IPS-15b (cell line): Measurements from ENCODE around the gene ZCCHC7.
"Not testable (repeated sequence)": the region's sequence is repeated elsewhere in the genome, so short reads cannot be mapped to it uniquely, and the experiment has no call there.

ENCODE experiments used
- H3K27me3 ChIP-seq: one replicate; pipeline ENCODE4 v1.6.1; 2013; ENCODE audit warnings: low read length; ENCODE audit not compliant: control insufficient read depth, insufficient read depth
- H3K36me3 ChIP-seq: one replicate; pipeline ENCODE4 v1.6.1; 2013; ENCODE audit warnings: low read length; ENCODE audit not compliant: control insufficient read depth, insufficient read depth
- H3K4me1 ChIP-seq: one replicate; pipeline ENCODE4 v1.6.1; 2013; ENCODE audit warnings: mild to moderate bottlenecking, low read length; ENCODE audit not compliant: control insufficient read depth, insufficient read depth
- H3K4me3 ChIP-seq: one replicate; pipeline ENCODE4 v1.5.1; 2013; ENCODE audit warnings: low read depth, low read length
- H3K9ac ChIP-seq: one replicate; pipeline ENCODE4 v1.6.1; 2013; ENCODE audit warnings: low read depth, mild to moderate bottlenecking, low read length
- H3K9me3 ChIP-seq: one replicate; pipeline ENCODE4 v1.6.1; 2013; ENCODE audit warnings: mild to moderate bottlenecking, low read length; ENCODE audit not compliant: control insufficient read depth, insufficient read depth

Gene ZCCHC7

DNA sequence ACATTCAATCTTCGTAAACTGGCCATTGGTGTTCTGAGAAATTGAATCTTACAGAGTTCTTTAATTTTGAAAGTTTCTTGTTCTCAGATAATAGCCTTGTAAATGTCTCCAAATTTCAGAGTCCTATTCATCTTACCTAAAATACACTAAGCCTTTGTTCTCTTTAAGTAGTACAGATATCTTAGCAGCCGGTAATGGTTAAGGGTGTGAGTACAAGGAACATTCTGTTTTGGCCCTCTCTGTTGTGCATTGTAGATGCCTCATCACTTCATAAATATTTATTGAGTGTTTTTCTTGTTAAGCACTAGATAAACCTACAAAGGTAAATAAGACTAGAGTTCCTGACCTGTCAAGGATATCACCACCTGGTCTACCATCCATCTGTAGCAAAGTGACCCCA lies 35.2 kb downstream of the ZCCHC7 start:
- no peaks in the 10 kb centered on the region for H3K4me1 ChIP-seq
- no peak overlapping the region for H3K4me3 ChIP-seq
- H3K27me3 ChIP-seq = no peaks in the 10 kb centered on the region
- no peaks in the 10 kb centered on the region for H3K9me3 ChIP-seq
- H3K9ac ChIP-seq = no peak overlapping the region
- peaks cover 6% of the 10 kb centered on the region for H3K36me3 ChIP-seq

DNA sequence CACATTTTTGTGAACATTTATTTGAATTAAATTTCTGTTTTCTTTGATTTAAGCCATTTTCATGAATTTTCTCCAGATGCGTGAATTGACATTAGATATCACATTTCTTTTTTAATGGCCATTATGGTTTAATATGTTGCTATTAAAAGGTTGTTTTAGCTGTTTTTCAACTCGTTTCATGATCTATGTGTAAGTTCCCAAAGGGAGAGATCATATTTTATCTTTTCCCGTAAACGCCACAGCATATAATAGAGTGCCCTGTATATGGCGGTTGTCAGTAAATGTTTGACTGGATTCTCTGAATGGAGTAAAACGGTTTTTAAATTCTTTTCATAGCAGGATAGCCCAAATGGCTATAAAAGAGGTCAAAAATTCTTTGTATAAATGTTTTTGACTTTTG lies 35.8 kb downstream of the ZCCHC7 start:
- no peaks in the 10 kb centered on the region for H3K9me3 ChIP-seq
- no peak overlapping the region for H3K9ac ChIP-seq
- no peaks in the 10 kb centered on the region for H3K4me1 ChIP-seq
- H3K4me3 ChIP-seq = no peak overlapping the region
- peaks cover 6% of the 10 kb centered on the region for H3K36me3 ChIP-seq
- H3K27me3 ChIP-seq = no peaks in the 10 kb centered on the region

DNA sequence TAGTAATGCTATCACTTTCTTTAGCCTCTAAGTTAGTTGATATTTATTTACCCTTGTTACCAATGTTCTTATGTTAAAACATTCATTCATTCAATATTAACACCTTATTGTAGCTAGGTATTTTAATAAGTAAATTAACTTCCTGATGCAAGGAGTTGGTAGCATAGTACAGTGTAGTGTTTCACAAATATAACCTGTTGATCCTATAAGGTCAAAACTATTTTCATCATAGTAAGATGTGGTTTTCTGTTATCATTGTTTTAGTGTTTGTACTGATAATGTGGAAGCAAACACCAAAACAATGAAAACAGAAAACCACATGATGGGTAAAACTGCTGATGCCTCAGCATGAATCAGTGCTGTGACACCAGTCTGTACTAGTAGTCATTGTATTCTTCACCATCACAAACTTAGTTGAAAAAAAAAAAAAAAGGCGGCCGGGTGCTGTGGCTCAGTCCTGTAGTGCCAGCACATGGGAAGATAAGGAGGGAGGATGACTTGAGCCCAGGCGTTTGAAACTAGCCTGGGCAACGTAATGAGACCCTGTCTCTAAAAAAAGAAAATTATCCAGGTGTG lies 36.5 kb downstream of the ZCCHC7 start:
- peaks cover 6% of the 10 kb centered on the region for H3K36me3 ChIP-seq
- H3K4me1 ChIP-seq = no peaks in the 10 kb centered on the region
- H3K9me3 ChIP-seq = no peaks in the 10 kb centered on the region

DNA sequence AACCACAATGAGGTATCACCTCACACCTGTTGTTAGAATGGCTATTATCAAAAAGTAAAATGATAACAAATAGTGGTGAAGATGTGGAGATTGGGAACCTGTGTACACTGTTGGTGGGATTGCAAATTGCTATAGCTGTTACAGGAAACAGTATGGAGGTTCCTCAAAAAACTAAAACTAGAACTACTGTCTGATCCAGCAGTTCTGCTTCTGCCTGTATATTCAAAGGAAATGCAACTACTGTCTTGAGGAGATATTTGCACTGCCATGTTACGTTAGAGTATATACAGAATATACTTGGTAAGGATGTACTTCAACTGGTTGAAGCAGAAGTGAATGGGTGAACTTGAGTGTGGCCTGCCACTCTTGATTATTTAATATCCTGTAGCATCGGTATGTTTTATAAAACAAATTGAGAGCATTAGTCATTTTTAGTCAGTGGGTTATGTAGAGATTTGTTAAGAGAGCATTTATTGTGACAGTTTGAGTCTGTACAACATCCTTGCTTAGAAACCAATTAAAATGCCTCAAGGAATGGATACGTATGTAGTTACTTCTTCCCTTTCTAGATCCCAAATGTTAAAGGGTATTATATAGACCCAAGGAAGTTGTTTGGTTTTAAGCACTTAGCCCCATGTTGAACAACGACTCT lies 37.5 kb downstream of the ZCCHC7 start:
- Histone ChIP-seq H3K4me1 (peaks cover 3% of the 10 kb centered on the region), H3K4me3 (no peak overlapping the region), H3K9me3 (no peaks in the 10 kb centered on the region), H3K9ac (no peak overlapping the region), H3K27me3 (no peaks in the 10 kb centered on the region), H3K36me3 (peaks cover 6% of the 10 kb centered on the region)

More for the DNA sequence above, 36.5 kb downstream of the ZCCHC7 start:
- Histone ChIP-seq H3K27me3 (no peaks in the 10 kb centered on the region), H3K9ac (no peak overlapping the region), H3K4me3 (no peak overlapping the region)

DNA sequence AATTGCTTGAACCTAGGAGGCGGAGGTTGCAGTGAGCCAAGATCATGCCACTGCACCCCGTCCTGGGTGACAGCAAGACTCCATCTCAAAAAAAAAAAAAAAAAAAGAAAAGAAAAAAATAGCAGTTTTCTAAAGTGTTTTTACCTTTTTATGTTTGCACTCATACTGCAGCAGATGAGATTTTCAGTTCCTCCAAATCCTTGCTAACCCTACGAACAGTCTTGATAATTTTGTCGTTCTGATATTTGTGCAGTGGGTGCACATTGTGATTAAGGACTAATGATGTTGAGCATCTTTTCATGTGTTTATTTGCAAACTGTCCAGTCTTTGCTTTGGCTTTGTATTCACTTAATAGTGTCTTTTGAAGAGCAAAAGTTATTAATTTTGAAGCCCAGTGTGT lies 42.9 kb downstream of the ZCCHC7 start:
- no peaks in the 10 kb centered on the region for H3K9me3 ChIP-seq
- no peaks in the 10 kb centered on the region for H3K27me3 ChIP-seq
- peaks cover 3% of the 10 kb centered on the region for H3K4me1 ChIP-seq
- H3K36me3 ChIP-seq = peaks cover 6% of the 10 kb centered on the region
- no peak overlapping the region for H3K4me3 ChIP-seq
- no peak overlapping the region for H3K9ac ChIP-seq

DNA sequence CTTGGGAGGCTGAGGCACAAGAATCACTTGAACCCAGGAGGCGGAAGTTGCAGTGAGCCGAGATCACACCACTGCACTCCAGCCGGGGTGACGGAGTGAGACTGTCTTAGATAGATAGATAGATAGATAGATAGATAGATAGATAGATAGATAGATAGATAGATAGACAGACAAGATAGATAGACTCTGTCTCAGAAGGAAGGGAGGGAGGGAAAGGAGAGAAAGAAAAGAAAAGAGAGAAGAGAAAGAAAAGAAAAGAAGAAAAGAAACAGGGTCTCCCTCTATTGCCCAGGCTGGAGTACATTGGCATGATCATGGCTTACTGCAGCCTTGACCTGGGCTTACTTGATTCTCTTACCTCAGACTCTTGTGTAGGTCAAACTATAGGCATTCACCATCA lies 44.0 kb downstream of the ZCCHC7 start:
- H3K9ac ChIP-seq, H3K9me3 ChIP-seq, H3K27me3 ChIP-seq, H3K4me3 ChIP-seq, H3K36me3 ChIP-seq, H3K4me1 ChIP-seq: not testable (repeated sequence)

DNA sequence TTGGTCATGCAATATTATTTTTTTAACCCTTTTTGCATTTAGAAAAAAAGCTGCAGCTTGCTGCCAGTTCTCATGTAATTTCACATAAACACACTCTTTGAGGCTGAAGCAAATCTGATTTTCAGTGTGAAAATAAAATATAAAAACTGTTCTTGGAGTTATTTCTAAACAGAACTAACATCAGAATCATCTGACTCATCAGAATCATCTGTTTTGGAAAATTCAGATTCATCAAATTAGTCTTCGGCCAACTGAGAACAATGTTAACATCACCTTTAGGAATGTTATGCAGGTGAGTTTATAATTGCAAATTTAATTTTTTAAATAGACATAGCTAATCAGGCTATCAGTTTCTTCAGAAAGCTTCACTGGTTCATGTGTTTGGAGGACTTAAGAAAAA lies 45.3 kb downstream of the ZCCHC7 start:
- no peaks in the 10 kb centered on the region for H3K9me3 ChIP-seq
- H3K27me3 ChIP-seq = no peaks in the 10 kb centered on the region
- H3K9ac ChIP-seq = no peak overlapping the region
- peaks cover 3% of the 10 kb centered on the region for H3K4me1 ChIP-seq
- peaks cover 2% of the 10 kb centered on the region for H3K36me3 ChIP-seq
- H3K4me3 ChIP-seq = no peak overlapping the region

DNA sequence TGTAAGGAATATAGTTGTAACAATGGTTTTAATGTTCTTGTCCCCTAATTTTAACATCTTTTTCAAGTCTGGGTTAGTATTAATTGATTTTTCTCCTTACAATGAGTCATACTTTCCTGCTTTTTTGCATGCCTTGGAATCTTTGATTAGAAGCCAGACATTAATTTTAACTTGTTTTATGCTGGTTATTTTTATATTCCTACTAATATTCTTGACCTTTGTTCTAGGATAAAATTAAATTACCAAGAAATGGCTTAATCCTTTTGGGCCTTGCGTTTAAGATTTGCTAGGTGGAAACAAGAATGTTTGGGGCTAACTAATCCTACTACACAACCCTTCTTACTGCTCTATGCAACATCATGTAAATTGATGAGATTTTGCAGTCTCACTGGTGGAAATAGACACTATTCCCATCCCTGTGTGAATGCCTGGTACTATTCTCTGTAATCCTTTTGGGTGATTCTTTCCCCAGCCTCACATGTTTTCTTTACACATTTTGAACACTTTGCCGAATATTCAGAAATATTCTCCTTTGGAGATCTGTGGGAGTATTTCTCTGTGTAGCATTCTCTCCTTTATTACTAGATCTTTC lies 47.2 kb downstream of the ZCCHC7 start:
- Histone ChIP-seq H3K27me3 (no peaks in the 10 kb centered on the region), H3K4me1 (peaks cover under 1% of the 10 kb centered on the region), H3K36me3 (peaks cover 2% of the 10 kb centered on the region), H3K4me3 (no peak overlapping the region), H3K9me3 (no peaks in the 10 kb centered on the region), H3K9ac (no peak overlapping the region)

DNA sequence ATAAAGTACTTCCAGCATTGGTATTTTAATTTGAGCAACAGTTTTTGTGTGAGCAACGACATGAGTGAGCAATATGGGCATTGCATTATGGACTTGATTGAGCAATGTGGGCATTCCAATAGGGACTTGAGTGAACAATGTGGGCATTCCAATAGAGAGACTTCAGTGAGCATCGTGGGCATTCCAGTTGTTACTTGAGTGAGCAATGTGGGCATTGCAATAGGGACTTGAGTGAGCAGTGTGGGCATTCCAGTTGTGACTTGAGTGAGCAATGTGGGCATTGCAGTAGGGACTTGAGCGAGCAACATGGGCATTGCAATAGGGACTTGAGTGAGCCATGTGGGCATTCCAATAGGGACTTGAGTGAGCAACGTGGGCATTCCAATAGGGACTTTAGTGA lies 52.2 kb downstream of the ZCCHC7 start:
- H3K36me3 ChIP-seq = peaks cover 2% of the 10 kb centered on the region

DNA sequence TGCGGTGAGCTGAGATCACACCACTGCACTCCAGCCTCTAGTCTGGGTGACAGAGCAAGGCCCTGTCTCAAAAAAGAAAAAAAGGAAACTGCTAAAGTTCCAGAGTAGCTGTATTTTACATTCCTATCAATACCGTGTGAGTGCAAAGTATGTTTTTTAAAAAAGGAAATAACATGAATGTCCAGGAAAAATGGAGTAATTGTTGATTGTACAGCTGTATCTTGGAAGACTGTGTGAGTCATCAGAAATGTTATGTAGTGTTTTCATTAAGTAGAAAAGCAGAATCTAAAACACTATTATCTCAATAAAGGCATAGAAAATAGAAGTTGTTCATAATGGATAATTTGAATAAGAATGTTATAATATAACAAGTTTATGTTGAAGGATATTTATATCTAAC lies 53.9 kb downstream of the ZCCHC7 start:
- Histone ChIP-seq H3K9me3 (no peaks in the 10 kb centered on the region), H3K4me3 (no peak overlapping the region), H3K27me3 (no peaks in the 10 kb centered on the region), H3K36me3 (peaks cover 2% of the 10 kb centered on the region), H3K9ac (no peak overlapping the region), H3K4me1 (no peaks in the 10 kb centered on the region)

More for the DNA sequence above, 52.2 kb downstream of the ZCCHC7 start:
- H3K27me3 ChIP-seq = no peaks in the 10 kb centered on the region
- no peak overlapping the region for H3K4me3 ChIP-seq
- H3K9ac ChIP-seq = no peak overlapping the region
- H3K9me3 ChIP-seq = no peaks in the 10 kb centered on the region
- H3K4me1 ChIP-seq = no peaks in the 10 kb centered on the region

DNA sequence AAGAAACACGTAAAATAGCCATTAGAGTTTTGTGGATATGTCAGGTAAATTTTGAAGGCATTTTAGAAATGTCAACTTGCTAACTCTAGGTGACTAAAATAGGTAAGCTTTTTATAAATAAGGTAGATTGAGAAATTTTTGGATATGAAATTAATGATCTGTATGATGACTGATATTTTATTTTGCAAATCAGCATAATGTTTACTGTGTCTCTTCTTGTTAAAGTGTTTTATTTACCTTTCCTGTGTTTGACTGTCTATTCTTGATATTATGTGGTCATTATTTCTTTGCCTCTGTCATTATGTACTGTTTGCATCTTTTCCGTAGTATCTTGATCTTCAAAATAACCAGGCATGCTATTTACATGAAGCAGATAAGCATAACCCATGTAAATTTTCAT lies 58.4 kb downstream of the ZCCHC7 start:
- H3K27me3 ChIP-seq = no peaks in the 10 kb centered on the region
- no peak overlapping the region for H3K4me3 ChIP-seq
- no peak overlapping the region for H3K9ac ChIP-seq
- H3K9me3 ChIP-seq = no peaks in the 10 kb centered on the region
- H3K36me3 ChIP-seq = no peaks in the 10 kb centered on the region
- H3K4me1 ChIP-seq = no peaks in the 10 kb centered on the region

DNA sequence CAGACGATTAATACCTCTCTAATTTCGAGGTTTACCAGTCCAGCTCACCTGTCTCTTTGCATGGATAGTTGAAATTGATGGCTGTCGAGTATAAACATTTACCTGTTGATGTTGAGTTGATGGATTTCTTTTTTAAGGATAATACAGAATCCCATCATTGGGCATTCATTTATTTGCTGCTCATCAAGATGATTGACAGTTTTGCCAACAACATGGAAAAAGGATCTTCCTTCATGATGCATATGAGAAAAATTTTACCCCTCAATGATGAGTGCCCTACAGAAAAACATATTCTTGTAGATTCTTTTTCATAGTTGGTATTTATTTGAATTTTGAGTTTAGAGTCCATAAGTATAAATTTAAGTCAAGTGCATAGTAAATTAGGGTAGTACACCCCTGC lies 59.2 kb downstream of the ZCCHC7 start:
- Histone ChIP-seq H3K4me1 (peaks cover 6% of the 10 kb centered on the region), H3K27me3 (no peaks in the 10 kb centered on the region), H3K9ac (no peak overlapping the region), H3K36me3 (no peaks in the 10 kb centered on the region), H3K9me3 (no peaks in the 10 kb centered on the region), H3K4me3 (no peak overlapping the region)
